T-helper 22 cell (primary cell): Measurements from ENCODE around the gene DNAI4.
"Not testable (repeated sequence)": the region's sequence is repeated elsewhere in the genome, so short reads cannot be mapped to it uniquely, and the experiment has no call there.

Source experiments
- DNase-seq: peaks from one replicate; pipeline ENCODE4 v3.0.0-alpha.2; 2020; ENCODE audit warnings: low read depth

Gene DNAI4, protein sequence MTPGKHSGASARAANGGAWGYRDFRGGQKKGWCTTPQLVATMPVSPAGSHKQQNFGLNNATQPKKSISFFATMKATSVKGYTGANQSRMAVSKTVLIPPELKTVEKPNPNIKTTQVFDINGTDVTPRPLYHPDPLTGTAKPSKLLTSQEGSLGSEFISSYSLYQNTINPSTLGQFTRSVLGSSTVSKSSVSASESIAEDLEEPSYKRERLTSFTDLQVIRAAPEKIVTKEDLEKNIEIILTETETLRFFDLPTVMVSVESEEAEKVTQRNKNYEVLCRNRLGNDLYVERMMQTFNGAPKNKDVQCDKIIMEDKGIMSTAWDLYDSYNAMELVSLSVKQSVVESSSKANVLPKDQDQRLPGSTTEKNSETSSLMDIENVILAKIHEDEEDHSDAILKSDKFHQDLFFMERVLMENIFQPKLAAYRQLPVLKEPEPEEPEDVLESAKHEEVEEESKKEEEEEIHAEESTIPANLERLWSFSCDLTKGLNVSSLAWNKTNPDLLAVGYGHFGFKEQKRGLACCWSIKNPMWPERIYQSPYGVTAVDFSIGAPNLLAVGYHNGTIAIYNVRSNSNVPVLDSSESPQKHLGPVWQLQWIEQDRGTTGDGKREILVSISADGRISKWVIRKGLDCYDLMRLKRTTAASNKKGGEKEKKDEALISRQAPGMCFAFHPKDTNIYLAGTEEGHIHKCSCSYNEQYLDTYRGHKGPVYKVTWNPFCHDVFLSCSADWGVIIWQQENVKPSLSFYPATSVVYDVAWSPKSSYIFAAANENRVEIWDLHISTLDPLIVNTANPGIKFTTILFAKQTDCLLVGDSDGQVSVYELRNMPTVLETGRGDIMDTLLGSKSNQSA

DNA sequence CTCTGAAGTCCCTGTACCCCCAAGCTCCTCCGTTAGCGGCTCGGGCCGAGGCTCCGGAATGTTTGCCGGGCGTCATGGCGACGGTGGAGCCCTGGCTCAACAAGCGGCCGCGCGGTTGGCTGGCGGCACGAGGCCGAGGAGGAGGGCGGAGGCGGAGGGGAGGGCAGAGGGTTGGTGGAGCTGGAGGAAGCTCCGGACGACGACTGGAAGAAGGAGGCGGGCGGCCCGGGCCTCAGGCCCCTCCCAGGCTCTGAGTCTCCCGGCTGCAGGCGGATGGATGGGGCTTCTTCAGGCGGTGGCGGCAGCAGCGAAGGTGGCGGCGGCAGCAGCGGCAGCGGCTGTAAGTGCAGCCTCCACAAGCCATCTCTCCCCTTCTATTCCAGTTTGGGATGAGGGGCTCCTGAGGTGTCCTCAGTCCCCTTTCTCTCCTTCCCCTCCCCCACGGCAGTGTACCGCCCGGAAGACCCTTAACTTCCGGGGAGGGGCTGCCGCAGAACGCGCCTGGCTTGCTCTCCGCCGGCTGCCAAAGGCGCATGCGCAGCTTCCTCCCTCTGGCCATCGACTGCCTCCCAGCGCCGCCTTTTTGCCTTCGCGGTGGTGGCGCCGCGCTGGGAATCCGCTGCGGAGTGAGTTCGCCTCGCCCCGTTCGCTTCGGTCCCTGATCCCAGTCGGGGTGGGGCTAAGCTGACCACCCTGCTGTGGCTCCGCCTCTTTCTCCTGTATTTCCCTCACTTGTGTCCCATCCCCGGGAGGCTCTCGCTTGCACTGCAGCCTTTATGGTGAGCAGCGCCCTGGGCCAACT, at the start of gene DNAI4, which contains the start of gene MIER1:
DNAI4 (minus strand) TSS at position 101 of the 802 bp plus-strand sequence; CDS start at position 76, 25 bp downstream.
MIER1 (plus strand) TSS at position 235 of the 802 bp plus-strand sequence; CDS start at position 274, 39 bp downstream.
- peak; percentile 97 for DNase-seq

DNA sequence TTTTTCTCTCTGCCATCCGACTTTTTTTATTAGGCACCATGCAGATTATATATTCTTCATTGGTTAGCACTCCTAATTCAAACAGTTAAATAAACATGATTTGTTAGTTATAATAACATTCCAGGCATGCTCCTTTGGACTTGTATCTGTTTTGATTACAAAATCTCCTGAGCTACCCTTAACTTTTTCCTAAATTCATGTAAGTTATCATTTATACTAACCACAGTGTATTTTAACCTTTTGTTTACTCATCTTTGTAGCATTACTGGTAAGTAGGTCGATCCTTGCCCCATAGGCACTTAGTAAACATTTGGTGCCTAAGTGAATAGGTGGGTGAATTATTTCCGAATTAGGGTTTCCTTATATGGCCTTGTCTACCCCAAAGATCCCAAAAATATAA, 43.9 kb upstream of the DNAI4 start:
- no peak for DNase-seq

DNA sequence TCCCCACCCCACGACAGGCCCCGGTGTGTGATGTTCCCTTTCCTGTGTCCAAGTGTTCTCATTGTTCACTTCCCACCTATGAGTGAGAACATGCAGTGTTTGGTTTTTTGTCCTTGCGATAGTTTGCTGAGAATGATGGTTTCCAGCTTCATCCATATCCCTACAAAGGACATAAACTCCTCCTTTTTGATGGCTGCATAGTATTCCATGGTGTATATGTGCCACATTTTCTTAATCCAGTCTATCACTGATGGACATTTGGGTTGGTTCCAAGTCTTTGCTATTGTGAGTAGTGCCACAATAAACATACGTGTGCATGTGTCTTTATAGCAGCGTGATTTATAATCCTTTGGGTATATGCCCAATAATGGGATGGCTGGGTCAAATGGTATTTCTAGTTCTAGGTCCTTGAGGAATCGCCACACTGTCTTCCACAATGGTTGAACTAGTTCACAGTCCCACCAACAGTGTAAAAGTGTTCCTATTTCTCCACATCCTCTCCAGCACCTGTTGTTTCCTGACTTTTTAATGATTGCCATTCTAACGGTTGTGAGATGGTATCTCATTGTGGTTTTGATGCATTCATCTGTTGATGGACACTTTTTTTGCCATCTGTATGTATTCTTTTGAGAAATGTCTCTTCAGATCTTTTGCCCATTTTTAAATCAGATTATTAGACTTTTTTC, 41.7 kb upstream of the DNAI4 start:
- DNase-seq = not testable (repeated sequence)

DNA sequence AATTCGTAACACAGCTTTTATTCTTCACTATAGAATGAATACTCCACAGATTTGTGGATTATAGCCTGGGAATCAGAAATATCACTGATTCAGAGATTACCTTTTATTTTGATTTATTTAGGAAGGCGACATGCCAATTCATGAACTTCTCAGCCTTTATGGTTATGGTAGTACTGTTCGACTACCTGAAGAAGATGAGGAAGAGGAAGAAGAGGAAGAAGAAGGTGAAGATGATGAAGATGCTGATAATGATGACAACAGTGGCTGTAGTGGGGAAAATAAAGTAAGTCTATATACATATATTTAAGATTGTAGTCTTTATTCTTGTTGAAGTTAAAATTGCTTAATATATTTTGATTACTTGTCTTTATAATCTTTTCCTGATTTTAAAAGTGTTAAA, 33.3 kb upstream of the DNAI4 start:
- no peak for DNase-seq

DNA sequence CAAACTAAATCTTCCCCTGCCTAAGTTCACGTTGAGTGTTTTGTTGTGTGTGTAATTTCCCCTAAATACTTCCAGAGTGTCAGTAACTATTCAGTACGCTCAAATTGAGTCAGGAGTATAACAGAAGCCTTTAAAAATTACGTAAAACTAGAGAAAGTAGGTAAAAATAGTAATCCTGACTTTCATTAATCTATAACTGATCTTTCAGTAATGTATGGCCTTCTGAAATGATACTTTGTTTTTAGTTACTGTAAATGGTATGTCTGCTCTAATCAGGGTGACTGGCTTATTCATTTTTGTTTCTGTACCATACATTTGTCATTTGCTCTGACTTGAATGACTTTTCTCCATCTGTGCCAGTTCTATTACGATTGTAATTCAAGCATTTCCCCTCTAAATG, 29.6 kb upstream of the DNAI4 start:
- DNase-seq = no peak

DNA sequence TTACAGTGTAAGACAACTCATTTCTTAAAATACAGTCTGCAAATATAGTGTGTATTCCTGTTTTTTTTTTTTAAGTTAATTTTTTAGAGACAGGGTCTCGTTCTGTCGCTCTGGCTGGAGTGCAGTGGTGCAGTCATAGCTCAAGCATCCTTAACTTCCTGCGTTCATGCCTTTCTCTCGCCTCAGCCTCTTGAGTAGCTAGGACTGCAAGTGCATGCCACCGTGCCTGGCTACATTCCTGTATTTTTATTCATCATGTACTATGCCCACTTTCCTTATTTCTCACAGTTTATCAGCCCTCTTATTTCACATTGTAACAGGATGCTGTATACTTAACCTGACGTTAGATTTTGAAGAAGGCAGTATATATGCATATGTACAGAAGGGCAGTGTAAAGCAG, 26.9 kb upstream of the DNAI4 start:
- DNase-seq = no peak

DNA sequence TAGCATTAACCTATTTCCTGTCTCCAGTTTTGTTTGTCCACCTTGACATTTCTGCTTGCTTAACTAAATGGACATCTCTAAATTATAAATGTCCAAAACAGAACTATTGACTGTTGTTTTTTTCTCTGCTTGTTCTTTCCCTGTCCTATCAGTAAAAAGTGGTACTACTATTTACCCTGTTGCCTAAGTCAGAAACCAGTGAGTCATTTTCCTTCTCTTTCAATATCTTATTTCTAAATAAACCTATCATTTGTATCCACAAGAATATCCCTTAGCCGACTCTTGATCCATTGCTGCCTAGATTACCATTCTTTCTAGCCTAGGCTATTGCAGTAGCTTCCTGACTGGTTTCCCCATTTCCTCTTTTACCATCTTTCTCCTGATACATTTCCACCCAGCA, 22.6 kb upstream of the DNAI4 start:
- no peak for DNase-seq

DNA sequence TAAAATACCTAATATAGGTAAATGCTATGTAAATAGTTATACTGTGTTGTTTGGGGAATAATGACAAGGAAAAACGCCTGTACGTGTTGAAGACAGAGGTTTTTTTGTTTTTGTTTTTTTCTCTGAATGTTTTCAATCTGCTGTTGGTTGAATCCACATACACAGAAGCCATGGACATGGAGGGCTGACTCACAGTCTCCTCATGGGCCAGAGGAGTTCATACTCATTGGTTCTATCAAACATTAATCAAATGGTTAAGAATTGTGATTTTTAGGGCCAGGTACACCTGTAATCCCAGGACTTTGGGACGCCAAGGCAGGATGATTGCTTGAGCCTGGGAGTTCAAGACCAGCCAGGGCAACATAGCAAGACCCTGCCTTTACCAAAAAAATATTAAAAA, 20.7 kb upstream of the DNAI4 start:
- DNase-seq = no peak

DNA sequence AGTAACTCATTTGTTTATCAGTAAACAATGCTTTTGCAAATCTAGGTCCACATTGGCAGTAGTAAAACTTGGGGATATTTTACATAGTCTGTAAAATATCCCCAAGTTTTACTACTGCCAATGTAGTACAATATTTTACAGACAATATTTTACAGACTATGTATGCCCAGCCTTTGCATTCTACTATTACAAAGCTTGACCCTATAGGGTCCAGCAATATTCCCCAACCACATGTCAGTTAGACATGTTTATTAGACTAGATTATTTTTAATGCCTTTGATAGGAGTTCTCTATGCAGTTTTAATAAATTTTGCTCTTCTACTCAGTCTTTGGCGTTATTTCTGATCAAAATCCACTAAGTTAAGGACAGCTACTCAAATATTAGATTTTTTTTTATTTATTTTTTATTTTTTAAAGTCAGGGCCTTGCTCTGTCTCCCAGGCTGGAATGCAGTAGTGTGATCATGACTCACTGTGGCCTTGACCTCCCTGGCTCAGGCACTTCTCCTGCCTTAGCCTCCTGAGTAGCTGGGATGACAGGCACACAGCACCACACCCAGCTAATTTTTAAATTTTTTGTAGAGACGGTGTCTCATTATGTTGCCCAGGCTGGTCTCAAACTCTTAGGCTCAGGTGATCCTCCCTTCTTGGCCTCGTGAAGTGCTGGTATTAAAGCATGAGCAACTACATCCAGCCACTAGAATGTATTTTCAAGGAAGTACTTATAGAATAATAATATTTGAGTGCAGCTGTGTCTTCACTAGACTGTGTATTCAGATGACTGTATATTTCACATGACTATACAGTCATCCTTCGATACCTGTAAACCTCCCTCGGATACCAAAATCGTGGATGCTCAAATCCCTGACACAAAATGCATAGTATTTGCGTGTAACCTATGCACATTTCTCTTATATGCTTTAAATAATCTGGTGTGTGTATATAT, 19.9 kb upstream of the DNAI4 start:
- no peak for DNase-seq

DNA sequence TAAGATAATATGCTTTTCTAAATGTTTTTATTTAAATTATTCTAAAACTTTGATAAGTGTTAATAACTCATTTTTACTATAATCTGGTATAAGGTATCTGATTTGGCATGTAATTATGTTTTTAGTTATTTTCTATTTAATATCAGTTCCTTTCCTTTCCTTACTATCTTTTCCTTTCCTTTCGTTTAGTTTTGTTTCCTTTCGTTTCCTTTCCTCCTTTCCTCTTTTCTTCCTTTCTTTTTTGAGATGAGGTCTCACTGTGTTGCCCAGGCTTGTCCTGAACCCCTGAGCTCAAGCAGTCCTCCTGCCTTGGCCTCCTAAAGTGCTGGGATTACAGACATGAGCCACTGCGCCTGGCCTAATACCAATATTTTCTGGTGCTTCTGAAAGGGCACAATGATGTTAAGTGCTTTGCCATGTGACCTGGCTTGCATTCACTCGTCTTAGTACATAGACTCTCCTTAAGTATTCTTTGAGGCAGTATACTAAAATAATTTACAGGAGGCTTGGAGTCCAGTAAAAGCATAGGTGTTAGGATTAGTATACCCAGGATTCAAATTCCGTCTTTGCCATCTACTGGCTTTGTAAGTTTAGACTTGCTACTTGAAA, 18.8 kb upstream of the DNAI4 start:
- no peak for DNase-seq

DNA sequence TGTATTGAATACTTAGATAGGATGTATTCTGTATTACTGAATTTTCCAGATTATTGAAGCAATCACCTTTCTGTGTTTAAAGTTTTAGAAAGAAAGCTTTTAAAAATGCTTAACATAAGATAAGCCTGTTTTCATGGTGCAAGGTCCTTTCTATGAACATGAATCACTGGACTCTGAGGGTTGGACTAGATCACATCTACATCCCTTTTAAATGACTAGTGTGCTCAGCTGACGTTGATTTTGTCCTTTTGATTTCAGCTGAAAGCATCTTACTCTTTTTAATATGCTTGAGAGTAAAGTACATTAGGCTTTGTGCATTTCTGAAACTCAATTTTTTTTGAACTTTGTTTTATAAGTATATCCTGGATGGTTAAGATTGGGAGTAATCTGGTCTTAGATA, 16.3 kb upstream of the DNAI4 start:
- no peak for DNase-seq

DNA sequence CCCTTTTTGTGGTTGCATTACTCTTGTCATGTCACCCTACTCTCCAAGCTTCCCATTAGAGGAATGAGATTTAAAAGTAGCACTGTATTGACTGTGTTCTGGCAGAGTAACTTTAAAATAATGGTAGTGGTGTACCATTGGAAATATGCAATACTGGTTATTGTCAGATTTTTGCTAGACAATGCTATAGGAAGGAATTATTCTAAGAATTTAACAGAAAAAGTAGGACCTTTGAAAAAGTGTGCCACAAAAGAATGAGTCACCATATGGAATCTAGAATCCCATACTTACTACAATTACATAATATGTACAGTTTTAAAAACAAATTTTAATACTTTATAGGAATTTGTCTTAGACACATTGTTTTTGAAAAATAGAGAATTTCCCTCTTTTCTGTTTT, 14.0 kb upstream of the DNAI4 start:
- no peak for DNase-seq

DNA sequence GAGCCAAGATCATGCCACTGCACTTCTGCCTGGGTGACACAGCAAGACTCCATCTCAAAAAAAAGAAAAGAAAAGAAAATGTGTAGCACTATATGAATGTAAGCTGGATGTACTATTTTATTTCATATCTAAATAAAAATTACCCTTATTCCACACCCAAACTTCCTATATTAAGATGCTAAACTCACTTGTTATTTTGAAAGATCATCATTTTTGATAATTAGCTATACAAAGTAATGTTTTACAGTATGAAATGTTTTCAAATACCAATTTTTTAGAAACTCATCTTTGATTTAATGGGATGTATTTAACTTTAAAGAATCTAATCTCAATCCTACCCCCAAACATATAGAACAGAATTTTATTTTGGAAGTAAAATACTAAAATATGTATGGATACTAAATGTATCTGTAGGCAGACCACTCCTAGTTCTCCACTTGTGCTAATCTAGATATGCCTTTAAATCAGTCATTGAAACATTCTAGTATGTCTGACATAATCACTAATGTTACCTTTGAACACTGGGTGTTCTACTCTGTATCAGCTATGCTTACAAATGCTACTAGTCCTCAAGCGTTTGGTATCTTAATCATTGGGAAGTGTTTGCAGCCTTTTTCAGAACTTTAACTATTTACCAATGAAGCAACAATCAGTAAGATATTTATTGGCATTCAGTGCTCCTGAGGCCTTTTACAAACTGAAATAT, 13.0 kb upstream of the DNAI4 start:
- DNase-seq = no peak

DNA sequence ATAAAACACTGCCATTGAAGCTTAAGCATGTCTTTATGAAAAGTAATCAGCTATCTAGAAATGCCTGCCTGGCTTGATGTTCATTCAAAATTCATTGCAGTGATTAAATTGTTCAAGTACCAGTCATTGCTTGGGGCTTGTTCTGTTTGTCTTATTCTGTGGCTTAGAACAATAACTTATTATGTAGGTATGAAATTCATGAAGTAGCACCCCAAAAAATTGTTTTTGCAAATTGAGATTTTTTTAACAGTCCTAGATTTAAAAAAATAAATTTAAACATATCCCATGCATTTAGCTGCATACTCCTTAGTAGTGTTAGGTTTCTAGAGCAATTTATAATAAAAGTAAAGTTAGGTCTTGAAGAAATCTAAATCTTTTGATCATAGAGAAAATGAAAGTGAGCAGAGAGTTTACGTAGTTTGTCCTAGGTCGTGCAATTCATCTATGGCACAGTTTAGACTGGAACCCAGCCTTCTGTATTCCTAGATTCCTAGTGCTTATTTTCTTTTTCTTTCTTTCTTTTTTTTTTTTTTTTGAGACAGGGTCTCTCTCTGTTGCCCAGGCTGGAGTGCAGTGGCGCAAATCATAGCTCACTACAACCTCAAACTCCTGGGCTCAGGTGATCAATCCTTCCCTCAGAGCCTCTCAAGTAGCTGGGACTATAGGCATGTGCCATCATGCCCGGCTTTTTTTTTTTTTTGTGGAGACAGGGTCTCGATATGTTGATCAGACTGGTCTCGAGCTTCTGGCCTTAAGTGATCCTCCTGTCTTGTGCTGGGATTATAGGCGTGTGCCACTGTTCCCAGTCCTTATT, 9.4 kb upstream of the DNAI4 start:
- DNase-seq = no peak

DNA sequence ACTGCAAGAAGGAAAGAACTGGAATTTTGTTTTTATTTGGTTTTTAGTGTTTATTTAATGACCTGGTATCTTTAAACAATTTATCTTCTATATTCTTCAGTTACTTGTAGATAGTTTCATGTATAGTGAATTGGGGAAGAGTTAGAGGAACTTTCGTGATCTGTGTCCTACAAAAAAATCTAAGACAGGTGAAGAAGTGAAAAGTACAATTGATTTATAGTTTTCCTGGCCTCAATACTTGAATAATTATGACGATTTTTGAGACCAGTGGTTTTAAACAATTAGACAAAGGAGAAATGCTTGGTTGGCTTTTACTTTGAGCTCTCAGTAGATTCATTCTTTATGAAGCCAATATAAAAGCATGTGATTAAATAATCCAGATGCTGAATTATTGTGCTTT, 7.6 kb upstream of the DNAI4 start:
- no peak for DNase-seq

DNA sequence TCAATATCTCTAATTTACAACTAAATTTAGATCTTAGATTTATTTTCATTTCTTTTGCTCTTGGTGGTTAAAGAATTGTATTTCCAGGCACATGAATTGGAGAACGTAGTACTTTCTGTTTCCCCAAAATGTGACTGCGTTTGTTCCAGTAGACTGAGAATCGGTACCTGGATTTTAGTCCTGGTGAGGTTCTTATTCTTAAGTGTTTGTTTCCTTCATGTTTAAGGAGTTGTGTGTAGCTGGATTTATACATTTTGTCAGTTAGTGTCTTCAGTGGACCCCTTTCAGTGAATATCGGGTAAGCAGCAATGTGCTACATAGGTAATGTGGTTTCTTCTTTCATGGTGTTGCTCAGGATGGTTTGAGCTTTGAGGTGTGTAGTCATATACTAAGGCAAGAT, 6.9 kb upstream of the DNAI4 start:
- DNase-seq = no peak

DNA sequence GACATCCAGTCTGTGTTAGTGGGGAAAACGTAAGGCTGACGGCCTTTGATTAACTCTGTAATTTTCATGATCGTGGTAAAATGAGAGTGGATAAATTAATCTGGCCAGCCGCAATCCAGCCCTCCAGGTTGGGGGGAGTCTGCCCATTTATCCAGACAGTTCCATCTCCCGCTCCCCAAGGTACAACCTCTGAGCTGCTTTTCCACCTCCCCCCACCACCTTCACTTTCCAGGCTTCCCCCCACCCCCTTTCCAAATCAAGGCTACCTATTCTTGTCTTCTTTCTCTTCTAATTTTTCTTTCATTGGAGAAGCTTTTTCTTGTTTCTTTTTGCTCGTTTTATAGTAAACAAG, 6.1 kb upstream of the DNAI4 start:
- no peak for DNase-seq

DNA sequence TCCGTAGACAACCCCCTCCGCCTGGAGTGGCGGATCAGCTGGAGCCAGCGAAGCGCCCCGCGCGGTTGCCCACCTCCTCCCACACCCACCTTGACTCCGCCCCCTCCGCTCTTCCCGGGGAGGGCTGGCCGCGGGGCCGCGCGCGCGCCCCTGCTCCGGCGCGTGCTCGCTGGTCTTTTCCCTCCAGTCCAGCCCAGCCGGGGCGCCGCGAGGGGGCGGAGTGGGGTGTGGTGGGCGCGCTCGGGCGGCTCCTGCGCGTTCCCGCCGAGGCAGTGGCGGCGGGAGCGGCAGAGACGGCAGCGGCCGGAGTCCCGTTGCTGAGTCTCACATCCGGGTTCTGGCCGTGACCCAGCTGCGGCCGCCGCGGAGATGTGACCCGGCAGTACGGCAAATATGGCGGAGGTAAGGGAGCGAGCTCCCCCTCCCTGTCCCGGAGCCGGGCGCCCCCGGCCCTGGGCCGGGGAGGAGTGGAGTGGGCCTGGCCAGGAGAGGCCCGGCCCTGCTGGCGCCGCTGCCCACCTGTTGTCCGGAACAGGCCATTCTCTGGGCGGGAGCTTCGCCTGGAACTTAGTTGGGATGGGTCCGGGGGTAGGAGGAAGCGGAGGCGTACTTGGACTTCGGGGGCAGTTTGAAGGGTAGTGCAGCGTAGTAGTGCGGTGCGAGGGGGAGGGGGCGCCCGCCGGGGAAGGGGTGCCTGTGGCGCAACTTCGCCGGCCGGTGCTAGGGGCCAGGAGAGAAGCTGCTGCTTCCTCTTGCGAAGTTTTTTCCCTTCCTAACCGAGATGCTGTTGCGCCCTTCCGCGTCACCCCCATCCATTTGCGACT, 5.6 kb upstream of the DNAI4 start:
- DNase-seq = peak; percentile 89
